HG03139 (cell line): ENCODE measurements around the gene RPL13.

Experiments
- ATAC-seq: cut with Tn5 transposase; IDR thresholded peaks from one replicate; pipeline ENCODE4 v1.9.1; 2021; ENCODE audit not compliant: unreplicated experiment

RPL13 gene

DNA sequence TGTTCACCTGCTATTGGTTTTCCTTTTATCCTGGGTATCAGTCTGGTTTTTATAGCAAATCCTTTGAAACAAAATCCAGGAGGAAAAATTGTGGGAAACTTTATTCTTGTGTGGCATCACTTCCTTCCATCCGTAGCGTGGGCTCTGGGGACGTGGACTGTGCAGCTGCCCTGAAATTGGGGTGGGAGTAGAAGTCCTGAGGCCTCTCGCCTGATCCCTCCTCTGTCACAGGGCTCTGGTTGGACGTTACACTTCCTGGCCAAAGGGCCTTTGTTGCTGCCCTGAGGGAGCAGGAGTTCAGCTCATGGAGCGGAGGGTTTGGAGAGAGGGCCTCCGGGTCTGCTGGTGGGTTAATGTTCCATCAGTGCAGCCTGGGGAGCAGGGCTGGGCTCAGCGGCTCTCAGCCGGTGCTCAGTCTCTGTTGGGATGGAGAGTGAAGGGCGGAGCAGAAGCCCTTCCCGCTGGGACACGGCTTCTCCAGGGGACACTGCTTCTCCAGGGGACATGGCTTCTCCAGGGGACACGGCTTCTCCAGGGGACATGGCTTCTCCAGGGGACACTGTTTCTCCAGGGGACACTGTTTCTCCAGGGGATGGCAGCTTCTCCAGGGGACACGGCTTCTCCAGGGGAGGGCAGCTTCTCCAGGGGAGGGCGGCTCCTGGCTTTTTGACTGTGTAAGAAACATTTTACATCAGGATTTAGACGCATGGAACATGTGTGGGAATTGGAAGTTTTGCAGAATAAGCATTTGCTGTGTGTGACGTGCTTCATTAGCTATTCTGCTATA, 15.2 kb upstream of the RPL13 start:
- no peak for ATAC-seq

DNA sequence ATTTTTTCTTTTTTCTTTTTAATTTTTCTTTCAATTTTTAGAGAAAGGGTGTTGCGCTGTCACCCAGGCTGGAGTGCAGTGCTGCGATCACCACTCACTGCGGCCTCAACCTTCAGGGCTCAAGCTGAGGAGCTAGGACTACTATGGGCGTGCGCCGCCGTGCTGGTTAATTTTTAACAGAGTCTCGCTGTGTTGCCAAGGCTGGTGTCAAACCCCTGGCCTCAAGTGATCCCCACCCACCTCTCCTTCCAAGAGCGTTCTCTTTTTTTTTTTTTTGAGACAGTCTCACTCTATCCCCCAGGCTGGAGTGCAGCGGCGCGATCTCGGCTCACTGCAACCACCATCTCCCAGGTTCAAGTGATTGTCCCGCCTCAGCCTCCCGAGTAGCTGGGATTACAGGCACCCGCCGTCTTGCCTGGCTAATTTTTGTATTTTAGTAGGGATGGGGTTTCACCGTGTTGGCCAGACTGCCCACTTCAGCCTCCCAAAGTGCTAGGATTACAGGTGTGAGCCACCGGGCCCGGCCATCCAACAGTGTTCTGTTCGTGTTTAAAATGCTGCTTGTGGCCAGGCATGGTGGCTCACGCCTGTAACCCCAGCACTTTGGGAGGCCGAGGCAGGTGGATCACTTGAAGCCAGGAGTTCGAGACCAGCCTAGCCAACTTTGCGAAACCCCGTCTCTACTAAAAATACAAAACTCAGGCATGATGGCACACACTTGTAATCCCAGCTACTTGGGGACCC, 14.5 kb upstream of the RPL13 start:
- no peak for ATAC-seq

- no peak for ATAC-seq
These were observed 13.7 kb upstream of the RPL13 start for GRCh38 chr16:89546781-89547180.

DNA sequence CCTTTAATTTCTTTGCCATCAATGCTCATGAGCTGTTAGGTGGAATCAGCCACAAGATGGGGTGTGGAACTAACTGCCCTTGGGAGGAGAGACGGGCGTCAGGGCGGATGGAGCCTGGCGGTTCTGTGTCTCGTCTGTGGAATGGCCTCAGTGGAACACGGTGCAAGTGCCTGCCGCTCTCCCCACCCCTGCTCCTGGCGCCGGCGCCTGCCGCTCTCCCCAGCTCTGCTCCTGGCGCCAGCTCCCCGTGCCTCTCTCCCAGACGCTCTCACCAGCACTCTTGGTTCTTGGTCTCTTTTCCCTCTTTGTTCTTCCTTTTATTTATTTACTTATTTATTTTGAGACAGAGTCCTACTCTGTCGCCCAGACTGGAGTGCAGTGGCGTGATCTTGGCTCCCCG, 13.2 kb upstream of the RPL13 start:
- ATAC-seq = no peak

DNA sequence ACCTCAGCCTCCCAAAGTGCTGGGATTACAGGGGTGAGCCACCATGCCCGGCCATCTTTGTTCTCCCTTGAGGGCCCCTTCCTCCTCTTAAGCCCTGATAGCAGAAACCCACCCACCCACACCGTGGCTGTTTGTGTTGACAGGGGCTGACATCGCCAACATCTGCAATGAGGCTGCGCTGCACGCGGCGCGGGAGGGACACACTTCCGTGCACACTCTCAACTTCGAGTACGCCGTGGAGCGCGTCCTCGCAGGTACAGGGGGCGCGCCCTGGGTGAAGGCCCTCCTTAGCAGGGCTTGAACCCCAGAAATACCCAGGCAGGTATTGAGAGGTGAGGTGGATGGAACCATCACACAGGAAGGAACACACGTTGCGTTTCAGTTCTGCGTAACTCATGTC, 12.6 kb upstream of the RPL13 start:
- no peak for ATAC-seq

- no peak for ATAC-seq
These were observed 12.0 kb upstream of the RPL13 start for GRCh38 chr16:89548344-89549006.

- no peak for ATAC-seq
These were observed 11.3 kb upstream of the RPL13 start for GRCh38 chr16:89549007-89549700.

DNA sequence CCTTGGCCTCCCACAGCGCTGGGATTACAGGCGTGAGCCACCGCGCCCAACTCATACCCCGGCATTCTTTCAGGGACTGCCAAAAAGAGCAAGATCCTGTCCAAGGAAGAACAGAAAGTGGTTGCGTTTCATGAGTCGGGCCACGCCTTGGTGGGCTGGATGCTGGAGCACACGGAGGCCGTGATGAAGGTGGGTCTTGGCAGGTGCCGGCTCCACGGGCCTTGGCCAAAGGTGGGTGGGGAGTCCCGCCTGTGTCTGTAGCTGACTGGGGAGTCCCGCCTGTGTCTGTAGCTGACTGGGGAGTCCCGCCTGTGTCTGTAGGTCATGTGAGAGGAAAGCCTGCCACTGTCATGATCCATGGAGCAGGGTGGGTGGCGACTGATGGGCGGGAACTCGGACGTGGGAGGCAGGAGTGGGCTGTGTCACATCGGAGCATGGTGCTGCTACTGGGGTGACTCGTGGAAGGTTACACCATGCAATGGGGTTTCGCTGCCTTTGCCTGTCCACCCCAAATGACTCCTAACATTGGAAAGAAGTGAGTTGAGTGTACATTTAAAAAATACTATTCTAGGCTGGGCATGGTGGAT, 10.0 kb upstream of the RPL13 start:
- no peak for ATAC-seq

DNA sequence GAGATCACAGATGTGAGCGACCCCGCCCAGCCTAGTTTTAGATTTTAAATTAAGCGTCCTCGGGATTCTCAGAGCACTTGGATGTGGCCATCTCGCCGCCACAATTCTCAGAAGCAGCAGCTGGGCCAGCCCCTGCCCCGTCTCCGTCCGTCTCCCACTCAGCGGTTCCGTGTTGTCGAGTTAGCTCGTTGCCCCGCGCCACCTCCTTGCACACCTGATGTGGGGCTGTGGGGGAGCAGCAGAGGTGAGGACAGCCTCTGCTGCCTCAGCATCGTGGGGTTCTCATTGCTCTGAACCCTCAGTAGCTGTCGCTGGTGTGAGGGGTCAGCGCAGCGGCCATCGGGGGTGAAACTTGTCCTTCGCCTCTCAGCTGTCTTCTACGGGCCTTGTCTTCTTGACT, 8.2 kb upstream of the RPL13 start:
- ATAC-seq = no peak

DNA sequence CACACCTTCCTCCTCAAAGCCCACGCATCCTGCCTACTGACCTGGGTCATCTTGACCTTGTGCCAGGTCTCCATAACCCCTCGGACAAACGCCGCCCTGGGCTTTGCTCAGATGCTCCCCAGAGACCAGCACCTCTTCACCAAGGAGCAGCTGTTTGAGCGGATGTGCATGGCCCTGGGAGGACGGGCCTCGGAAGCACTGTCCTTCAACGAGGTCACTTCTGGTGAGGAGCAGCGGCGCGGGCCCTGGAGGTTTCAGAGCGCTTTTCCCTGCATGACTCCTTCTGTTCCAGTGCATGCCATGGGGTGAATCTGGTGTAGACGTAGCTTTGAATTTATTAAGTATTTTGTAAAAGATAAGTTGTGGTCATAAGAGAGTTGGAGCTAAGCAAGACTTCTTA, 7.6 kb upstream of the RPL13 start:
- ATAC-seq = no peak

- no peak for ATAC-seq
These were observed 6.7 kb upstream of the RPL13 start for GRCh38 chr16:89553733-89554132.

DNA sequence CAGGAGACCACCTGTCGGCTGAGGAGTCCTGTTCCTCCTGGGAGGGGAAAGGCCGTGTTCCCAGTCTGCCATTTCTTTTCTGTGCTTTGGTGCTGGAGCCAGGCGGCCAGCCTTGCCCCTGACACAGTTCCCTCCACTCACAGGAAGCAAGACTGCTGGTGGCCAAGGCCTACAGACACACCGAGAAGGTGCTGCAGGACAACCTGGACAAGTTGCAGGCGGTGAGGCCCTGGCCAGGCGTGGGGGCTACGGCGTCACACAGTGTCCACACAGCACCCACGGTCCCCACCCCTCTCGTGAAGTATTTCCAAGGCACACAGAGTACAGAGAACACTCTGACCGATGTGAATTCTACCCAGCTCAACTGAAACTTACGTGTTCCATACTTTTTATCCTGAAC, 6.1 kb upstream of the RPL13 start:
- ATAC-seq = no peak

- ATAC-seq = no peak
These were observed 5.2 kb upstream of the RPL13 start for GRCh38 chr16:89555265-89555664.

DNA sequence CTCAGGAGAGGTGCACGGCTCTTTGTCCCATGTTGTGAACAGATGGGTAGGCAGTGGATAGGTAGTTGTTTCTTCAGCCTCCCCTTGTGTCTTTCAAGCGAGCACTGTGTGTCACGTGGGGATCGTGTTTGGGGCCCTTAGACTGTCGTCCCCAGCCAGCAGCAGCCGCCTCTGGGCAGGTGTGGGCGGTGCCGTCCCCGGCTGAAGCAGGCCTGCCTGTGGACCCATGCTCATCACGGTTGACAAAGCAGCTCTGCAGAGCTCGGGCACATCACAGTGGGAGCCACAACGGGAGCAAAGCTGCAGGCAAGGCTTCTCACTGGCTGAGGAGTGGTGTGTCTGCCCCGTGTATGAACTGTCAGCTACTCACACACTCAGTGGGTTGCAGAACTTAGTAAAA, 4.7 kb upstream of the RPL13 start:
- no peak for ATAC-seq

GRCh38 chr16:89556750-89557689, 3.5 kb upstream of the RPL13 start:
- ATAC-seq = no peak

DNA sequence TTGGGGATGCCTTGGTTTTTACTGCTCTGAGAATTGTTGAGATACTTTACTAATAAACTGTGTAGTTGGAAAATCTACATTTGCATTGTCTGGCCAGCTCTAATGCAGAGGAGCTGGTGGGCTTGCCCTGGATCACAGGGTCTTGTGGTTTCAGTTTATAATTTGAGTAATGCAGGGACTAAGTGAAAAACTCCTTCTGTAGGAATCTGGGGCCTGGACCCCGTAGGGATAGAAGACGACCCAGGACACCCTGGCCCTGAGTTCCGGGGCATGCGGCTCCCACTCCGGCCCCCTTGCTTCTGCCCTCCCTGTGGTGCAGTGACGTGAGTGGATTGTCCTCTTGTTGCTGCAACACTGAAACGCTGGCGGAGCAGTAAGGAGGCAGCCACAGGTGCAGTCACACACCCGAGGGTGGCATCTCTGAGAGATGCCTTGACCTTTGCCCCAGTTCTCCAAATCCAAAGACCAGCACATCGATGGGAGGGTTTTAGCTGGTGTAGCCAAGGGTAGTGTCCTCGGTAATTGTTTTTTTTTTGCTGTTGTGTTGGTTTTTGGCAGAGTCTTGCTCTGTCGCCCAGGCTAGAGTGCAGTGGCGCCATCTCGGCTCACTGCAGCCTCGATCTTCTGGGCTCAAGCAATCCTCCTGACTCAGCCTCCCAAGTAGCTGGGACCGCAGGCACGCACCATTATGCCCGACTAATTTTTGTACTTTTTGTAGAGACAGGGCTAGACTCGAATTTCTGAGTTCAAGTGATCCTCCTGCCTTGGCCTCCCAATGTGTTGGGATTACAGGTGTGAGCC, 2.6 kb upstream of the RPL13 start:
- no peak for ATAC-seq

- ATAC-seq = no peak
These were observed 831 bp downstream of the RPL13 start for GRCh38 chr16:89561142-89561883.

GRCh38 chr16:89561884-89562599, 1.6 kb downstream of the RPL13 start:
- no peak for ATAC-seq
